NCI-H82 treated with DMSO at 0.1 percent for 48 hours (cell line): ENCODE measurements around the gene PTH2.

Experiments
- DNase-seq: peaks from one replicate; lab custom pipeline; 2025; ENCODE audit not compliant: unreplicated experiment; lab: John Stamatoyannopoulos, UW

Gene PTH2

GRCh38 chr19:49415102-49415809, 8.0 kb downstream of the PTH2 start:
- no peak for DNase-seq

- no peak for DNase-seq
Observed at GRCh38 chr19:49414256-49414655, 9.0 kb downstream of the PTH2 start.

- DNase-seq = peak; percentile 85
Observed at GRCh38 chr19:49413348-49413747, 9.9 kb downstream of the PTH2 start.

- DNase-seq = no peak
Observed at GRCh38 chr19:49411681-49412326, 11.4 kb downstream of the PTH2 start.

GRCh38 chr19:49409441-49410029, 13.7 kb downstream of the PTH2 start:
- no peak for DNase-seq

- DNase-seq = no peak
Observed at GRCh38 chr19:49408816-49409440, 14.3 kb downstream of the PTH2 start.

- no peak for DNase-seq
Observed at GRCh38 chr19:49407482-49408015, 15.7 kb downstream of the PTH2 start.

- DNase-seq = no peak
Observed at GRCh38 chr19:49407079-49407478, 16.2 kb downstream of the PTH2 start.

GRCh38 chr19:49403404-49404187, 19.6 kb downstream of the PTH2 start:
- DNase-seq = peak; percentile 65

GRCh38 chr19:49400029-49400428, 23.2 kb downstream of the PTH2 start:
- DNase-seq = no peak

GRCh38 chr19:49398931-49399330, 24.3 kb downstream of the PTH2 start:
- DNase-seq = no peak

- DNase-seq = no peak
Observed at GRCh38 chr19:49398001-49398615, 25.1 kb downstream of the PTH2 start.

- no peak for DNase-seq
Observed at GRCh38 chr19:49396738-49397505, 26.3 kb downstream of the PTH2 start.

GRCh38 chr19:49395581-49396407, 27.4 kb downstream of the PTH2 start:
- peak; percentile 83 for DNase-seq

- DNase-seq = no peak
Observed at GRCh38 chr19:49393881-49394280, 29.4 kb downstream of the PTH2 start.

GRCh38 chr19:49391581-49392399, 31.5 kb downstream of the PTH2 start:
- peak; percentile 85 for DNase-seq

GRCh38 chr19:49390929-49391359, 32.3 kb downstream of the PTH2 start:
- no peak for DNase-seq
